ENCODE measurements around the gene DIP2C. TPM values are rescaled to one million over a fixed set of nuclear protein-coding genes. Genes with fewer than 3 reads are reported as not detected.
A peak's percentile ranks its signal among the peaks of the same experiment; 100 is the strongest.

DIP2C gene, protein sequence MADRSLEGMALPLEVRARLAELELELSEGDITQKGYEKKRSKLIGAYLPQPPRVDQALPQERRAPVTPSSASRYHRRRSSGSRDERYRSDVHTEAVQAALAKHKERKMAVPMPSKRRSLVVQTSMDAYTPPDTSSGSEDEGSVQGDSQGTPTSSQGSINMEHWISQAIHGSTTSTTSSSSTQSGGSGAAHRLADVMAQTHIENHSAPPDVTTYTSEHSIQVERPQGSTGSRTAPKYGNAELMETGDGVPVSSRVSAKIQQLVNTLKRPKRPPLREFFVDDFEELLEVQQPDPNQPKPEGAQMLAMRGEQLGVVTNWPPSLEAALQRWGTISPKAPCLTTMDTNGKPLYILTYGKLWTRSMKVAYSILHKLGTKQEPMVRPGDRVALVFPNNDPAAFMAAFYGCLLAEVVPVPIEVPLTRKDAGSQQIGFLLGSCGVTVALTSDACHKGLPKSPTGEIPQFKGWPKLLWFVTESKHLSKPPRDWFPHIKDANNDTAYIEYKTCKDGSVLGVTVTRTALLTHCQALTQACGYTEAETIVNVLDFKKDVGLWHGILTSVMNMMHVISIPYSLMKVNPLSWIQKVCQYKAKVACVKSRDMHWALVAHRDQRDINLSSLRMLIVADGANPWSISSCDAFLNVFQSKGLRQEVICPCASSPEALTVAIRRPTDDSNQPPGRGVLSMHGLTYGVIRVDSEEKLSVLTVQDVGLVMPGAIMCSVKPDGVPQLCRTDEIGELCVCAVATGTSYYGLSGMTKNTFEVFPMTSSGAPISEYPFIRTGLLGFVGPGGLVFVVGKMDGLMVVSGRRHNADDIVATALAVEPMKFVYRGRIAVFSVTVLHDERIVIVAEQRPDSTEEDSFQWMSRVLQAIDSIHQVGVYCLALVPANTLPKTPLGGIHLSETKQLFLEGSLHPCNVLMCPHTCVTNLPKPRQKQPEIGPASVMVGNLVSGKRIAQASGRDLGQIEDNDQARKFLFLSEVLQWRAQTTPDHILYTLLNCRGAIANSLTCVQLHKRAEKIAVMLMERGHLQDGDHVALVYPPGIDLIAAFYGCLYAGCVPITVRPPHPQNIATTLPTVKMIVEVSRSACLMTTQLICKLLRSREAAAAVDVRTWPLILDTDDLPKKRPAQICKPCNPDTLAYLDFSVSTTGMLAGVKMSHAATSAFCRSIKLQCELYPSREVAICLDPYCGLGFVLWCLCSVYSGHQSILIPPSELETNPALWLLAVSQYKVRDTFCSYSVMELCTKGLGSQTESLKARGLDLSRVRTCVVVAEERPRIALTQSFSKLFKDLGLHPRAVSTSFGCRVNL (N-terminal part only)
- 0.27 TPM for total RNA-seq

DNA sequence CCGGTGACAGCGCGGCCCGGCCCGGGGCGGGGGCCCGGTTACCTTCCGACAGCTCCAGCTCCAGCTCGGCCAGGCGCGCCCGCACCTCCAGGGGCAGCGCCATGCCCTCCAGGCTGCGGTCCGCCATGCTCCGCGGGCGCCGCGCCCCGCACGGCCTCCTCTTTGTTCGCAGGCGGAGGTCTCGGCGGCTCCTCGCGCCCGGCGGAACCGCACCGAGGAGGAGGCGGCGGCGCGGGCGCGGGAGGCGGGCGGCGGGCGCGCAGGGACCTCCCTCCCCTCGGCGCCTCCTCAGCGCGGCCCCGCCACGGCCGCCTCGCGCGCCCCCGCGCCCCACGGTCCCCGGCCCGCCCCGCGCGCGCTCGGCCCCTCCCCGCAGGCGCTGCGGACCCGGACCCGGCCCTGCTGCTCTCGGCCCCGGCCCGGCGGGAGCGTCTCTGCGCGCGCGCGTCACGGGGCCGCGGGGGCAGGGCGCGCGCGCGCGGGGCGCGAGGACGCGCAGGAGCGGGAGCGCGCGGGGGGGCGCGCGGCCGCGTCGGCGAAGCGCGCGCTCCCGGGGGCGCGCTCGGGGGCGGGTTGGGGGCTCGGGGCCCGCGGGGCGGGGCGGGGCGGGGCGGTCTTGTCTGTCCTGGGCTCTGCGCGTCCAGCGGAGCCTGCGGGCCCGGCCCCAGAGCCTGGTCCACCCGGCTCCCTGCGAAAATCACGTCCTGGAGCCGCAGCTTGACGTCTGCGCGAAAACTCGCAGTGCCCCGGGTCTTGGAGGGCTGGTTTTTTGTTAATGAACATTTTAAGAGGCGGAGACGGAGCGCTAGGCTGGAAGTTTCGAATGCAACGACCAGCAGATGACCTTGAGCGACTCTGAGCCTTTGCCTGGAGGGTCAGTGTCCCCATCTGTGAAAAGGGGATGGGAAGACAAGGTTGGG, at the start of gene DIP2C:
Gene DIP2C, minus strand, starts transcription at position 217 of the 920 bp plus-strand sequence. Its CDS starts 90 bp downstream, at position 127.
- peak in 2 of 3 donors; percentile 9 to 14 for DNase-seq (ENCODE audit: low read depth in 2 of 3, low spot score in 2 of 3)

DNA sequence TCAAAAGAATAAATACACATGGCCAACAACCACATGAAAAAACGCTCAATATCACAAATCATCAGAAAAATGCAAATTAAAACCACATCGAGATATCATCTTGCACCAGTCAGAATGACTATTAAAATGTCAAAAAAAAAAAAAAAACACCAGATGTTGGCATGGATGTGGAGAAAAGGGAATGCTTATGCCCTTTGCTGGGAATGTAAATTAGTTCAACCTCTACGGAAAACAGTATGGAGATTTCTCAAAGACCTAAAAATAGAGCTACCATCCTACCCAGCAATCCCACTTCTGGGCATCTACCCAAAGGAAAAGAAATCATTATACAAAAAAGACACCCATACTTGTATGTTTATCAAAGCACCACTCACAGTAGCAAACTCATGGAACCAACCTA, 45.0 kb upstream of the DIP2C start:
- DNase-seq (ENCODE audit: low read depth in 2 of 3, low spot score in 2 of 3): no peak

DNA sequence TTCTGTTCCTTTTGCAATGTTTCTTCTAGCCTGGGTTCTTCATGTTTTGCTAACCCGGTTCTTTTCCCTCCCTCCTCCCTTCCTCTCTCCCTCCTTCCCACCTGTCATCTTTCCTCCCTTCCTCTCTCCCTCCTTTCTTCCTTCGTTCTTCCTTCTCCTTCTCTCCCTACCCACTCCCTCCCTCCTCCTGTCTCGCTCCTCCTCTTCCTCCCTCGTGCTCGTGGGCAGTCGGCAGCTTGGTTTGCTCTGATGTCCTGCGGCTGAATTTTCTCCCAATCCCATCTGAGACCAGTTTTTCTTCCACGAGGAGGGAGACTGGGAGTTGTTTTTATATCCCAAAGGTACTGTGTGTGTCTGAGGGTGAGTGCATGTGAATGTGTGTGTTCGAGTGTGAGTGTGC, 43.6 kb upstream of the DIP2C start:
- DNase-seq (ENCODE audit: low read depth in 2 of 3, low spot score in 2 of 3): no peak

DNA sequence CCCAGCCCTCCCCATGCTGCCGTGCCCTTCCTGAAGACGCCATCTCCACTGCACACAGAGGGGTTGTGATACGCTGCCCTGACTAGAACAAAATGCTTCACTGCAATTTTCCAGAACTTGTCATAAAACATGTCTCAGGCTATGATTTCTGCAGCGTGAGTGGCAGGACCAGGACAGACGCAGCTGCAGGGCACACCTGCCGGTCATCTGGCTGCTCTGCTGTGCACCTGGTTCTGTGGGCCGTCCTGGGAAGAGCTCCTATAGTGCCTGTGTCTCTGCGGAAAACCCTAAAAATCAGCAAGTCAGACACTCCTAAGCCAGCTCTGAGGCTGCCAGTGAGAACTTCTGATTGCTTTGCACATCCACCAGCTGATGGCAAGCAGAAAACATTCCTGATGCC, 39.7 kb upstream of the DIP2C start:
- no peak for DNase-seq (ENCODE audit: low read depth in 2 of 3, low spot score in 2 of 3)

DNA sequence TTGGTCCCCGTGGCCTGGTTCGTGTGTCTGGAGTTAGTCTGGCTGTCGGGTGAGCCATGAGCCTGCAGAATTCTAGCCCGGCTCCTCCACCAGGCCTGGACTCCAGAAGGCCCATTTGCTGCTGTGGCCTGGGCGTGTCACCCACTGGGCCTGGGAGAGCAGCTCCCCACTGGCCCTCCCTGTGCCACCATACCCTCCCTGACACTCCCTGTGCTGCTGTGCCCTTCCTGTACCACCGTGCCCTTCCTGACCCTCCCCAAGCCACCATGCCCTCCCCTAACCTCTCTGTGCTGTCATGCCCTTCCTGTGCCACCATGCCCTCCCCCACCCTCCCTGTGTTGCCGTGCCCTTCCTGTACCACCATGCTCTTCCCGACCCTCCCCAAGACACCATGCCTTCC, 39.1 kb upstream of the DIP2C start:
- DNase-seq (ENCODE audit: low read depth in 2 of 3, low spot score in 2 of 3): no peak

DNA sequence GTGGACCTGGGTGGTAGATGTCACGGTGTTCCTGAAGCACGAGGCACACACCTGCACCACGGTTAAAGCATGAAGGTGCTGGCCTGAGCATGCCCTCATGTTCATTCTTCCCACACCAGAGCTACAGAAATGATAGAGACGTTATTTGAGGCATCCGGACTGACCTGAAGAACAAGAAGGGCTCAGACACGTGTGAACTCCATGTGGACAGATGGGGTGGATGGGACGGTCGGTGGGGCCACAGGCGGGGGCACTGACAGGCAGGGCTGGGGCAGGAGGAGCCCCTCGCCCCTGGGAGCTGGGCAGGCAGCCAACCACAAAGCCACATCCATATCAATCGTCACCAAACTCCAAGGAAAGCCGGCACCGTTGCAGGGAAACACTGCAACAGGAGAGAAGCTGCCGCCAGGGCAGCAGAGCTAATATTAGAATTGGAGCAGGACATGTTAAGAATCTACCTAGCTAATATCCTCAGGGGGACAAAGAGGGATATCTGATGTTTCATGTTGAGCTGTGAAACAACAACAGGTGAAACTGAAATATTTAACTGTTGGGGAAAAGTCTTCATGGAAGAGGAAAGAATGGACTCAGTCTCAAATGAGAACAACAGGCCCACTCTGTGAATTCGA, 37.8 kb upstream of the DIP2C start:
- no peak for DNase-seq (ENCODE audit: low read depth in 2 of 3, low spot score in 2 of 3)

DNA sequence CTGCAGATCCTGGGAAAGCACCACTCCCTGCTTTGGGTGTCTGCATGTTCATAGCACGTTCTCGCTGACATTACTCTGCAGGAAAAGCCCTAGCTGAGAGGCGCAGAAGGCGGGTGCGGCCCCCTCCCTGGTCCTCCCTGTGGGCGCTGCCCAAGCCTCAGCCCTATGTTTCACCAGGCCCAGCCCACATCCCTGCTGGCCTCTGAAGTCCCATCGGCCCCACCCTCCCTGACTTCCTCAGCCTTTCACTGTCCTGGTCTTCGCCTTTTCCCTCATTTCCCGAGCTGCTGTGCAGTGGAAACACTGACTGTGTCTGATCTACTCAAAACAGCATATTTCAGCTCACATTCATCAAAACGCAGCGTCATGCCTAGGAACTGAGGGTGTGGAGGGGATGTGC, 36.3 kb upstream of the DIP2C start:
- no peak for DNase-seq (ENCODE audit: low read depth in 2 of 3, low spot score in 2 of 3)

DNA sequence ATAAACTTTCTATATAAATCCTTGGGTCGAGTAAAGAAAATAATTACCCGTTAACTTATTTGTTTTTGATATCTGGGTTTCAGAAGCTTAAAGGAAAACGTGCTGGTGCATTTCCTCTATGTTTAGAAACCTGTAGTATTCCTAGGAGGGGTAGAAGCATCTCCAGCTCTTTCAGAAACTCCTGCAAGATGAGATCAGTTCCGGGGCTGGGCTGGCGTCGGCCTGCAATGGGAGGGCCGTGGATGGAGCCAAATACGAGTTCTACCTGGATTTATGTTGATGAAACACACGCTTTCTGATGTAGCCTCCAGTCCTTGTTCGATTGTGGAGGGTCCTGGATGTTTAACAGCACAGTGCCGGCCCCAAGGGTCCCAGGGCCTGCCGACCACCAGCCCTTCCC, 35.8 kb upstream of the DIP2C start:
- DNase-seq (ENCODE audit: low read depth in 2 of 3, low spot score in 2 of 3): no peak

DNA sequence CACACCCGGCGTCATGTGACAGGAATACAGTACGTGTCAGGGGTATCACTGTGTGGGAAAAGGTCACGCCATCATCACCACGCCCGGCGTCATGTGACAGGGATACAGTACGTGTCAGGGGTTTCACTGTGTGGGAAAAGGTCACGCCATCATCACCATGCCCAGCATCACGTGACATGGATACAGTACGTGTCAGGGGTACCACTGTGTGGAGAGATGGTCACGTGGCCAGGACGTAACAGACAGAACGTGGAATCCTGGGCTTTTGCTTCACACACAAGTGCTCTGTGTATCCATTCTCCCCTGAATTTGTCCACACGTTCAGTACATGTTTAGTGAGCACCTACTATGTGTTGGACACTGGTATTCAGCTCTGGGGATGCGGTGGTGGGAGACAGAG, 34.5 kb upstream of the DIP2C start:
- DNase-seq (ENCODE audit: low read depth in 2 of 3, low spot score in 2 of 3): no peak

DNA sequence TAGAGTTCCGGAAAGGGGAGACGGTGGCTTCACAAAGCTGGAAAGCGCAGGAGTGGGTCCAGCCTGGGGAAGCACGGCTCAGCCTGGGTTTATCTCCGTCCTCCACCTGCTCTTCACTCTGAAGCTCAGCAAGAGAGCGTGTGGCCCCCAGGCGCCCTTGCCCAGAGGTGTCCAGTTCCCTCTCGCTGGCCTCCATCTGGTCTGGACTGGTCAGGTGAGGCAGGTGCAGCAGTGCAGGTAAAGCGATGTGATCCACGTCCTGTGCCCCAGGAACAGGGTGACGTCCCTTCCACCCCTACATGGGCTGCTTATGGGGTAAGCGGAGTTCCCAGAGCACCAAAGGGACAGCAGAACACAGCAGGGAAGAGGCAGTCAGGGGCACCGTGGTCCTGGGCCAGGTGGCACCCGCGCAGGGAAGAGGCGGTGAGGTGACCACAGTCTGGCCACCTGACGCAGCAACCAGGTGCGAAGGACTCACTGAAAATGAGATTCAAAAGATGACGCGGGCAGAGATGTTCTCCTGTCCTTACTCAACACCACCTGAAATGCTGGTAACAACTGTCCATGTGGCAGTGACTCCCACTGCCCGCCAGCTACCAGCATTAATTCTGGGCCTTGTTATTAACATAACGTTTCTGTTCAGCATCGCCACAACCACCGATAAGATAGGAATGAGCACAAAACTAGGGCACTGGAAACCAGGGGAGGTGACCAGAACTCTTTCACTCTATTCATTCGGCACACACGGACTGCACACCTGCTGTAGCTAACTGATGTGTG, 33.0 kb upstream of the DIP2C start:
- no peak for DNase-seq (ENCODE audit: low read depth in 2 of 3, low spot score in 2 of 3)

DNA sequence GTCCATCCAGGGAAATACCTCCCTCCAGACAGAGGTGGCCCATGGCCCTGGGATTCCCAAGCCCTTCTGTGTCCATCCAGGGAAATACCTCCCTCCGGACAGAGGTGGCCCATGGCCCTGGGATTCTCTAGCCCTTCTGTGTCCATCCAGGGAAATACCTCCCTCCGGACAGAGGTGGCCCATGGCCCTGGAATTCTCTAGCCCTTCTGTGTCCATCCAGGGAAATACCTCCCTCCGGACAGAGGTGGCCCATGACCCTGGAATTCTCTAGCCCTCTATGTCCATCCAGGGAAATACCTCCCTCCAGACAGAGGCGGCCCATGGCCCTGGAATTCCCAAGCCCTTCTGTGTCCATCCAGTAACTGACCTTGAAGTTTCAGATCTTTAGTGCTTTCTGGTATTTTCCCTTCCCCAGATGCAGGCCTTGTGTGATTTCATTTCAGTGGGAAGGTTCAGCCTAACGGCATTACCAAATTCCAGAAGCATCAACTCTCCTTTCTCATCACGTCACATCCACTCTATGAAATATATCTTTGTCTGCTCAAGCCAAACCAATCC, 28.8 kb upstream of the DIP2C start:
- no peak for DNase-seq (ENCODE audit: low read depth in 2 of 3, low spot score in 2 of 3)

DNA sequence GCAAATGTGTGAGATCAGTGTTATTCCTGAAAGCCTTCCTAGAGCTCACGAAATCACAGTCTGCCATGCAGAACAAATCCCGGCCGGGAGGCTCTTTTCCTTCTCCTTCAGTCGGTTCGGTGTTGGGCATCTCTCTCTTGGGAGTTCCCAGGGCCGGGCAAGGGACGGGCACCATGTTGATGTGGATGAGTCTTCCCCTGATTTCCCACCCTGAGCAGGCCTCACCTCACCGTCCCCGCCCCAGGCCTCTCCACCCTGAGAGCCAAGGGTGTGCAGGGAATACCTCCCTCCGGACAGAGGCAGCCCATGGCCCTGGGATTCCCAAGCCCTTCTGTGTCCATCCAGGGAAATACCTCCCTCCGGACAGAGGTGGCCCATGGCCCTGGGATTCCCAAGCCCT, 28.0 kb upstream of the DIP2C start:
- DNase-seq (ENCODE audit: low read depth in 2 of 3, low spot score in 2 of 3): no peak

DNA sequence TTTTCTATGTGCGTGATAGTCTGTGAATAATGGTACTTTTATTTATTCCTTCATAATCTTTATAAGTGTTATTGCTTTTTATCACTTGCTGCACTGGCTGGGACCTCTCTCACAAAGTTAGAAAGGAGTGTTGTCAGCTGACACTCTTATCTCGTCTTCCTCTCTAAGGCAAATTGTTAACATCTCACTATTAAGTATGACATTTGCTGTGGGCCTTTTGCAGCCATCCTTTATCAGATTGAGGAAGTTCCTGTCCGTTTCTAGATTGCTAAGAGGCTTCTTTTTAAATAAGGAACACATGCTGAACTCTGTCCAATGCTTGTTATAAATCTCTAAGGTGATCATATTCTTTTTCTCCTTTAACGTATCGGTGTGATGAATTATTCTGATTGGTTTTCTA, 27.4 kb upstream of the DIP2C start:
- DNase-seq (ENCODE audit: low read depth in 2 of 3, low spot score in 2 of 3): peak in 1 of 3 donors; percentile 21

DNA sequence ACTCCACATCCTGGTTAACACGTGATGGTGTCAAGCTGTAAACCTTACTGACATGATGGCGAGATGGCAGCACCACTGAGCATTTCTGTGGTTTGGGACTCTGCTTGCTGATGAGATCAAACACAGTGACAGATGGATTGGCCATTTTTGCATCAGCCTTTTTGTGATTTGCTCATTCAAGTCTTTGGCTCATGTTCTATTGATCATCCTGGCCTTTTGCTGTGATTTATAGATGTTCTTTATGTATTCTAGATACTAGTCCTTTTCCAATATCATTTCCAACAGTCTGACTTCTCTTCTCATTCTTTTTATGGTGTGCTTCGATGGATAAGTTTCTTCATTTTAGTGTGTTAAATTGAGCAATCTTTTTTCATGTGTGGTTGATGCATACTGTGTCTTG, 24.7 kb upstream of the DIP2C start:
- no peak for DNase-seq (ENCODE audit: low read depth in 2 of 3, low spot score in 2 of 3)

DNA sequence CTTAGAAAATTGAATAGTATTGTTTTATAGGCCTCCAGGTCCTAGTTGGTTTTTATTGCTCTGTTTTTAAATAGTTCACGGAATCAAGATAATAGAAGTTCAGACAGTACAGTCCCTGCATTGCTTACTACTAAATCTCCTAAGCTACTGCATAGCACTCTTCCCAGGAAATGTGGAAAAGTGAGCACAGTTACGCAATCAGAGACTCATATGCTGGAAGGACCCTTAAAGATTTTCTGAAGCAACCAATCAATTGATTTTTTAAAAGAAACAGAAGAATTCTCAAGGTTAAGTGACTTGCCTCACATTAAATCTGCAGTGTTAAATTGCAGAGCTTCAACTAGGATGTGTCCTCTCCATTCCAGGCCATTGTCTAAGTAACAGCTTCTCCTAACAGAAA, 23.1 kb upstream of the DIP2C start:
- no peak for DNase-seq (ENCODE audit: low read depth in 2 of 3, low spot score in 2 of 3)

DNA sequence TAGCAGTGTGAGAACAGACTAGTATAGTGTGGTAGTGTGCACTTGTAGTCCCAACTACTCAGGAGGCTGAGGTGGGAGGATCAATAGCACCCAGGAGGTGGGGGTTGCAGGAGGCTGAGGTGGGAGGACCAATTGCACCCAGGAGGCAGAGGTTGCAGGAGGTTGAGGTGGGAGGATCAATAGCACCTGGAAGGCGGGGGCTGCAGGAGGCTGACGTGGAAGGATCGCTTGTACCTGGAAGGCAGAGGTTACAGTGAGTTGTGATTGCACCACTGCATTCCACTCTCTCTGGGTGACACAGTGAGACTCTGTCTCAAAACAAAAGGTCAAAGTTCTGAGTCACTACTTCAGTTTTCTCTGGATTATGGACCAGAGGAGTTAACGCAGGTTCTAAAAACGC, 22.6 kb upstream of the DIP2C start:
- DNase-seq (ENCODE audit: low read depth in 2 of 3, low spot score in 2 of 3): no peak

DNA sequence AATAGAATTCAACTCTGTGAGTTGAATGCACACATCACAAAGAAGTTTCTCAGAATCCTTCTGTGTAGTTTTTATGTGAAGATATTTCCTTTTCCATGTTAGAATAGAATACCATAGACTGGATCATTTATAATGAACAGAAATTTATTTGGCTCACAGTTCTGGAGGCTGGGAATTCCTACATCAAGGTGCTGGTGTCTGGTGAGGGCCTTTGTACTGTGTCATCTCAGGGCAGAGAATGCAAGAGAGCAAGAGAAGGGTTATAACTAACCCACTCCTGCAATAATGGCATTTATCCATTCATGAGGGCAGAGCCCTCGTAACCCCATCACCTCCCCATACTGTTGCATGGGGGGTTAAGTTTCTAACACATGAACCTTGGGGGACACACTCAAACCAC, 18.4 kb upstream of the DIP2C start:
- no peak for DNase-seq (ENCODE audit: low read depth in 2 of 3, low spot score in 2 of 3)

DNA sequence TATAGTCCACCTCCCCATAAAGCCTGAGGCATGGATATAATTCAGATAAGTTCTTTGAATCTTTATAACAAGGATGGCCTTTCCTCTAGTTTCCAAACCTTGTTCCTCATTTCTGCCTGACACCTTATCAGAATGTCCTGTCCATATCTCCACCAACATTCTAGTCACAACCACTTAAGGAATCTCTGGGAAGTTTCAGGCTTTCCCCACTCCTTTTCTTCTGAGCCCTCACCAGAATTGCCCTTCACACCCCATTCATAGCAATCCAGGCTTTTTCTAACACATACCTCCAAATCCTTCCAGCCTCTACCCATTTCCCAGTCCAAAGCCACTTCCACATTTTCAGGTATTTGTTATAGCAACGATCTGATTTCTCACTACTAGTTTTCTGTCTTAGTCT, 18.0 kb upstream of the DIP2C start:
- no peak for DNase-seq (ENCODE audit: low read depth in 2 of 3, low spot score in 2 of 3)

Data from hematopoietic multipotent progenitor cell (in vitro differentiated cells).